Gastroesophageal sphincter (tissue), 3 donors: ENCODE measurements around the gene TTLL13.

Source experiments
- EP300 ChIP-seq: sonication (generic); formaldehyde crosslinking; IDR thresholded peaks from one replicate; pipeline ENCODE4 v1.6.1; 2017; ENCODE audit warnings: antibody characterized with exemption, mild to moderate bottlenecking
- POLR2A ChIP-seq, 2 donors: fragments of 450-650 bp; IDR thresholded peaks; one replicate each; pipeline ENCODE4 v1.6.1; 2017; ENCODE audit warnings: antibody characterized with exemption in 2 of 2, mild to moderate bottlenecking in 2 of 2, moderate library complexity in 1 of 2
- POLR2AphosphoS5 ChIP-seq: sonication (generic); formaldehyde crosslinking; IDR thresholded peaks from one replicate; pipeline ENCODE4 v1.6.1; 2017; ENCODE audit warnings: antibody characterized with exemption
- TF ChIP-seq, protein P1 (sequence below), 4 experiments: fragments of 200-600 bp in 2 of 4; fragments of 450-650 bp in 2 of 4; sonication (generic) in 1 of 4; IDR thresholded peaks; one replicate each; pipeline ENCODE4 v1.5.1; 2017 to 2019; ENCODE audit warnings: antibody characterized with exemption in 4 of 4, mild to moderate bottlenecking in 2 of 4, moderate library complexity in 2 of 4

DNA sequence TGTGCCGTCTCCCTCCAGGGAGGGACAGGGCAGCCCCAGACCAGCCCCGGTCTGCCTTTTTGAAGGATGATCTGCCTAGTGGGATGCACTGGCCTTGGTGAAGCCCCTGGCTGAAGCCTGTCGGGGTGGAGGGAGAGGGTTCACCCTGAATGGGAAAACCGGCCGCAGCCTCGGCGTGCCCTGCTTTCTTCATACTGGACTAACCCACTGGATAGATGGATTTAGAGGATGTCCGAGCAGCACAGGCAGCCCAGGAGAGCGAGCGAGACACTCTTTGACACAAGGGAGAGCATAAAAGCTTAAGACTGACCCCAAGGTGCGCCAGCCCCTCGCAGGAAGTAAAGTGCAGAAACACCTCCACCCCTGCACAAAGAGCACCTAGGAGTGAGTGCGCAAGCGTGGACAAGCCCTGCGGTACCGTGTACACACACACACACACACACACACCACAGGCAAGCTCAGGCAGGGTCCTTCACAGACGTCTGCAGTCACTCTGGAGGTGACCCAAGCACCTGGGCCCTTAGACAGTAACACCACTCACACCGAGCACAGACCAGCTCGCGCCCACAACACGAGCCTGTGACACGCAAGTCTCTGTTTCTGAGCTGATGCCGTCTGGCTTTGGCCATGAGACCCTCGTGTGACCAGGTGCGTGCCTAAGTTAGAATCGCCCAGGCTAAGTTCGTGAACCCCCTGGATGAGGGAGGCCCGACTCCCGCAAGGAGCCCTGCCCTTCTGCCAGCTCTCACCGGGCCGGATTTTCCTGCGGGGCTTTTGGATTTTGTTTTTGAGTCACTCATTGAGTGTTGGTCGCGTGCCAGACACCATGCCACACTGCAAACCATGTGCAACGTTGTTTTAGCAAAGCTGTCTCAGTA lies 36.9 kb upstream of the TTLL13 start:
- TF ChIP-seq, protein P1, sequence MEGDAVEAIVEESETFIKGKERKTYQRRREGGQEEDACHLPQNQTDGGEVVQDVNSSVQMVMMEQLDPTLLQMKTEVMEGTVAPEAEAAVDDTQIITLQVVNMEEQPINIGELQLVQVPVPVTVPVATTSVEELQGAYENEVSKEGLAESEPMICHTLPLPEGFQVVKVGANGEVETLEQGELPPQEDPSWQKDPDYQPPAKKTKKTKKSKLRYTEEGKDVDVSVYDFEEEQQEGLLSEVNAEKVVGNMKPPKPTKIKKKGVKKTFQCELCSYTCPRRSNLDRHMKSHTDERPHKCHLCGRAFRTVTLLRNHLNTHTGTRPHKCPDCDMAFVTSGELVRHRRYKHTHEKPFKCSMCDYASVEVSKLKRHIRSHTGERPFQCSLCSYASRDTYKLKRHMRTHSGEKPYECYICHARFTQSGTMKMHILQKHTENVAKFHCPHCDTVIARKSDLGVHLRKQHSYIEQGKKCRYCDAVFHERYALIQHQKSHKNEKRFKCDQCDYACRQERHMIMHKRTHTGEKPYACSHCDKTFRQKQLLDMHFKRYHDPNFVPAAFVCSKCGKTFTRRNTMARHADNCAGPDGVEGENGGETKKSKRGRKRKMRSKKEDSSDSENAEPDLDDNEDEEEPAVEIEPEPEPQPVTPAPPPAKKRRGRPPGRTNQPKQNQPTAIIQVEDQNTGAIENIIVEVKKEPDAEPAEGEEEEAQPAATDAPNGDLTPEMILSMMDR (IDR thresholded peaks at IDR 0.05), result no peak
- TF ChIP-seq POLR2A (IDR thresholded peaks at IDR 0.05), result no peak
- no peak for TF ChIP-seq POLR2AphosphoS5
- TF ChIP-seq EP300, result no peak
